Stimulated activated CD4-positive, alpha-beta T cell treated with anti-CD3 and anti-CD28 coated beads, Interleukin-1b, Interleukin-23, amount 100 ng/mL, for 24 hours (primary cell): Measurements from ENCODE around the gene LRR1.
"Not testable (repeated sequence)": the region's sequence is repeated elsewhere in the genome, so short reads cannot be mapped to it uniquely, and the experiment has no call there.

Source experiments
- DNase-seq, 4 experiments: peaks; one replicate each; pipeline ENCODE4 v3.0.0-alpha.2; 2020; ENCODE audit warnings: low read depth in 4 of 4, low spot score in 1 of 4

Gene LRR1

DNA sequence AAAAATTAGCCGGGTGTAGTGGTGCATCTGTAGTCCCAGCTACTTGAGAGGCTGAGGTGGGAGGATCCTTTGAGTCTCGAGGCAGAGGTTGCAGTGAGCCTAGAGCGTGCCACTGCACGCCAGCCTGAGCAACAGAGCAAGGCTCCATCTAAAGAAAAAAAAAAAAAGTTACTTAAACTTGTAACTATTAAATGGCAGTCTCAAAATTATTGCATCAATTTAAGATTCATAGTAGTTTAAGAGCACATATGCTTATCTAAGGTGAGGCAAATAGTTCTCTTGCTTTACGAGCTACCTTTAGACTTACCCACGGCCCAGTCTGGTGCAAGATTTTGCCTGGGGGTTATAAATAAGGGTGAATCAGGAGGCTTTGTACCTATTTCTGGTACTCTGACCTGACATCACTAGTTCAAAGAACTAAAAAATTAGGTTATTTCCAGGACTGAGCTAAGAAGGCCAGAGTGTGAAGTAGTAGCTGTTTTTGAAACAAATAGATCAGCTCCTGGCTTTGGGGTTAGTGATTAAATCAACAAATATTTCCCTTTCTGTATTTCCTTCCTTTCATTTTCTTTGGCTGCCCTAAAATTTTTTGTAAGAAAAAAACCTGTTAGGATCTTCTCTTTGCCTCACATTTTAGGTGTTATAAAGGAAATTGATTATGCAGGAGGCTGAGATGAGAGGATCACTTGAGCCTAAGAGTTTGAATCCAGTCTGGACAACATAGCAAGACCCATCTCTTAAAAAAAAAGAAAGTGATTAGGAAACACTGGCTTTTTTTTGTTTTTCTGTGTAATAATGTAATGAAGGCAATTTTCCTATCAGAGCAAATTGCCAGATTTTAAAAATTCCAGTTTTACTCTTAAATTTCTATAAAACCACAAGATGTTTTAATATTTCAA is 25.4 kb downstream of the LRR1 start:
- no peak for DNase-seq

DNA sequence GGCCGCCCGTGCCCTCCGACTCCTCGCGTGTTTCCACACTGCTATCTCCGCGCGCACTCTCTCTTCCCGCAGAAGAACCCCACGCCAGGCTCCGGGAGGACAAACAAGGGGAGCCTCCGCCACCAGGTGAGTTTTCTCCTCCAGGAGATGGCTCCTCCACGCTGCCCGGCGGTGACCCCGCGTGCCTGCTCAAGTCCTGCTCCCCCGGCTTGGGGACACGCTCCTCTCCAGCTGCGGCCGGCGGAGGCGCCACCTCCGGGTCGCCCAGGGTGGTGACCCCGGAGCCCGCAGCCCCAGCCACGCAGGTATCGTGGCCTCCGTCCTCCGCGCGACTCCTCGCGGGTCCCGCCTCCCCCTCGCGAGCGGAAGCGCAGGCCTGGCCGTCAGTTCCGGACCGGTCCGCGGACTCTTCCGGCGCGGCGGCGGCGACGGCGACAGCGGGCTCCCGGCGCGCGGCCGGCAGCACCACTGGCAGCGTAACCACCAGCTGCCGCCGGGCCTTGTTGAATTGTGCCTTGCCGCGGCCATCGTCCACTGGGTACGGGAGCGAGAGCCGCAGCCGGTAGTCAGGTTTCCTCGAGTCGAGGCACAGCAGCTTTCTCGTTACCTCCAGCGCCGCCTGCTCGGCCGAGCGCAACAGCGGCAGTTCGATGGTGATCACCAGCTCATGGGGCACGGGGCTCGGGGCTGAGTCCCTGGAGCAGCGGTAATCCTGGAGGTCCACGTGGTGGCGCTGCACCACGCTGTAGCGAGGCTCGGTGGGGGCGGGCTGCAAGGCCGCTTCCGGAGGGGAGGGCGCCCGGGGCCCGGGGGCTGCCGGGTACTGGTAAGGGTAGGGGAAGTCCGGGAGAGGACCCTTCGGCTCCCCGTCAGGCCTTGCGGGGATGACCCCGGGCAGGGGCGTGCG is 35.2 kb downstream of the LRR1 start:
- DNase-seq: peak; percentile 83 to 94 (median 90)

DNA sequence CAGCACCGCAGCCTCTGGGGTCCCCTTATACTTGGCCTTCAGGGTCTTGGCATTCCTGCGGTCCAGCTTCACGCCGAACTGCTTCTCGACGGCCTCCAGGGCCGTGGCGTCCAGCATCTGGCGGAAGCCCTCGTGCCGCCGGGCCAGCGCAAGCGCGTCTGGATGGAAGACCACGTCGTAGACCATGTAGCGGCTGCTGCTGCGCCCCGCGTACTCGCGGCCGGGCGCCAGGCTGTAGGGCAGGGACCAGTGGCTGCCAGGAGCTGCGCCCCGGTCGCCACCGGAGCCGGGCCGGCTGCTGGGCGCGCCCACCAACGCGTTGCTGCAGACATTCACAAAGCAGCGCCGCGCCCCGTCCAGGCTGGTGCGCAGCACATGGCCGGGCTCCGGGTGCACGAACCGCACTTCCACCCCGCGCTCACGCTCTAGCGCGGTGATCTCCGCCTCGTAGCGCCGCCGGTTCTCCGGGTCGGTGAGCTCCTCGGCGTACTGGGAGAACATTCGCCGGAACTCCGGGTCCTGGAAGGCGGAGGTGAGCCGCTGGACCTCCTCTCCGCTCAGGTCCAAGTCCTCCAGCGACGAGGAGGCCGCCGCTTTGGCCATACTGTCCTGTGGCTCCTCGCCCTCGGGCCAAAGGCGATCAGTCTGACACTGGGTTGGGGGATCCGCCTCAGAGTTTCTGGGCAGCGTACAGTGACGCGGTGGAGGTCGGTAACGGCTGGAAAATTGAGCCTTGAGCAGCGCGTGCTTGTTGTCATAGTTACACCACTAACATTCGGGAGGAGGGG is 36.0 kb downstream of the LRR1 start, which contains the start of gene DNAAF2:
Gene DNAAF2, minus strand, starts transcription at position 698 of the 788 bp plus-strand sequence. Its CDS starts 95 bp downstream, at position 603.
- peak in 3 of 4 experiments; percentile 21 to 43 (median 40) for DNase-seq

DNA sequence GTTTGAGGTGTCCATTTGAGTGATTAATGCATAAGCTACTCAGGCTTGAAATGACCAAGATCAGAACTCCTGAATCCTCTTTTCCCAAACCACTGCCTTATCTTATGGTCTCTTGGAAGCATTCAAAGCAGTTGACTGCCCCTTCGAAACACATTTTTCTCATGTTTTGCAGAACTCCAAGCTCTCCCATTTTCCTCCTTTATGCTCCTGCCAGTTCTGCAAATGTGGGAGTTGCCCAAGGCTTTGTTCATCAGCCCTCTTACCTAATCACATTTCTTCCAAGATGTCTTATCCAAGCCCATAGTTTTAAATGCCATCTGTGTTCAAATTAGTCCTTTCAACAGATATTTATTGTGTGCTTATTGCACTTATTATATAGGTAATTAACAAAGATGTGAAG is 38.1 kb downstream of the LRR1 start:
- DNase-seq: no peak

DNA sequence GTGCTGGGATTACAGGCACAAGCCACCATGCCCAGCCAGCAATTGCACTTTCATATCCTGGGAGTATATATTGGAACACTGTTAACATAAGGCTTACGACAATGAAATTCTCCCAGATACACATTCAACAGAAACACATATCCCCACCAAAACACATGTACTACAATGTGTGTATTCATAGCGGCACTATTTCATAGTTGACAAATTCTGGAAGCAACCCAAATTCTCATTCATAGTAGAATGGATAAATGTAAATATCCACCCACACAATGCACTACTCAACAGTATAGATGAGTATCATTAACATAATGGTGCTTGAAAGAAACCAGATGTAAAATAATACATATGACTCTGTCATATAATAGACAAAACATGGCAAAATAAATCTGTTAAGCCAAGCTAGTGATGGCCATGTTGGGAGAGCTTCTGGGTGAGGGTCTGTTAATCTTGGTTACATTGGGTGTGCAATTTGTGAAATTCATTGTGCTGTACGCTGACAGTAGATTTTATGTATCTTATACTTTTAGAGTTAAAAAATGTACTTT is 38.9 kb downstream of the LRR1 start:
- no peak for DNase-seq

DNA sequence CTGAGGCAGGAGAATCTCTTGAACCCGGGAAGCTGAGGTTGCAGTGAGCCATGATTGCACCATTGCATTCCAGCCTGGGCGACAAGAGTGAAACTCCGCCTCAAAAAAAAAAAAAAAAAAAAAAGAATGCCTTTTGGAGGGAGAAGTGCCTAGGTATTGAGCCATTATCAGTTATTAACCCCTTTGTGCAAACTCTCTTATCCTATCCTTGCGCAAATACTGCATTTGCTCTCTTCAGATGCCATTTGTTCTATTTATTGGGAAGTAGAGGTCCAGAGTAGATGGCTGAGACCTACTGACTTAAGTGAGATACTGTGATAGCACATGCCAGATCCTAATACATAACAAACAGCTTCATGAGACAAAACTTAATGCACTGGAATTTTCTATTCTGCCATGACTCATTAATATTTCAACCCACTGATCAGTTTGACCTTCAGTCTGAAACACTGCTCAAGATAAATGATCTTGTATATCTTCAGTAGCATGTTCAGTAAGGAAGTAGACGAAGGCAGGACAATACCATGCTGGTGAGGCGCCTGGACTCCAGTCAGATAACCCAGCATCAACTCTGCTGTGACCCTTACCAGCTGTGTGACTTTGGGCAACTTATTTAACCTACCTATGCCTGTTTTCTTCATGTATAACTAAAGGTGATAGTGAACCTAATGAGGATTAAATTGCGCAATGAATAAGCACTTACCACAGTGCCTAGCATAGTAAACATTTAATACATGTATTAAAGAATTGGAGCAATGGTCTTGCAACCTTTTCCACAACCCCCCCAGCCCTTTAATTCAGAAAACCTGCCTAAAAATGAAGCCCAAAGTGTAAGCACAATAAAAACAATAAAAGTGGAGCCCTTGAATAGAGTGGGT is 42.0 kb downstream of the LRR1 start:
- no peak for DNase-seq

DNA sequence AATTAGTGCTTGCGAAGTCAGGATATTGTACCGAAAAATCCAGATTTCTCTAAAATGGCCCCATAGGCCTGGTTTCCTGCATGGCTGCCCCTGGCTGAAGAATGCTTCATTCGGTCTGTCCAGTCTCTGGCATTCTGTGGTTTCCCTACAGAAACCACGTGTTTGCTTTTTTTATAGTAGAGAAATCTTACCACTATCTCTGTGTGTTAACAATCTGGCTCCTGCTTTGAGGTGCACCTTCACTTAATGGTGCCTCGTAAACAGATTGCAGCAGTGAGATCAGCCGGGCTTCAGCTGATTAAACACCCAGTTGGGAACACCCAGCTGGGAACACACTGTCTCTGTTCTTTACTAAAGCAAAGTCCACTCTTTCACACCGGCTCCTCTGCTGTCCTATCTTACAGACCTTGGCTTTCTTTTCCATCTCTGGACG is 43.0 kb downstream of the LRR1 start:
- DNase-seq: no peak

DNA sequence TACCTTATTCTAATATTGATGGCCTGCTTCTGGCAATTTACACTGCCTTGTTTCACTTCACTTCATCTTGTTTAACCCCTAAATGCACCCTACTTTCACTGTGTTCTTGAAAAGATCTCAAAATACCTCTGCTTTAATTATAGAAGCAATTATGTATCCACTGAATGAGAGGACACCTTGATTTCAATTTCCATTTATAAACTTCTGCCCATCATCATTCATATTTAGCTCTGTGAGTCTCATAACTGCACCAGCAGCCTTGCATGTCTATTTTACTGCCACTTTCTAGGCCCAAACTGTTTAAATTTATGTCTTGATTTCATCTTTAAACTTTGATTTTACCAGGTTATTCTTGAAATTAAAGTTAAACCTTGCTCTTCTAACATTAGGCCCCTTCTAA is 43.4 kb downstream of the LRR1 start:
- DNase-seq: no peak

DNA sequence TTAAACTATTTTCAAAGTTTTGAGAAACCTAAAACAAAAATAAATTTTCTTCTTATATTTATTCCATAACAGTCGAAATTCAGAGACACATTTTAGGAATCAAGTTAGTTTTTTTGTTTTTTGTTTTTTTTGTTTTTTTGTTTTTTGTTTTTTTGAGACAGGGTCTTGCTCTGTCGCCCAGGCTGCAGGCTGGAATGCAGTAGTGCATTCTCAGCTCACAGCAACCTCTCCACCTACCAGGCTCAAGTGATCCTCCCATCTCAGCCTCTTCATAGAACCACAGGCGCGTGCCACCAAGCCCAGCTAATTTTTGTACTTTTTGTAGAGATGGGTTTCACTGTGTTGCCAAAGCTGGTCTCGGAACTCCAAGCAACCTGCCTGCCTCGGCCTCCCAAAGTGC is 54.8 kb downstream of the LRR1 start:
- no peak for DNase-seq

DNA sequence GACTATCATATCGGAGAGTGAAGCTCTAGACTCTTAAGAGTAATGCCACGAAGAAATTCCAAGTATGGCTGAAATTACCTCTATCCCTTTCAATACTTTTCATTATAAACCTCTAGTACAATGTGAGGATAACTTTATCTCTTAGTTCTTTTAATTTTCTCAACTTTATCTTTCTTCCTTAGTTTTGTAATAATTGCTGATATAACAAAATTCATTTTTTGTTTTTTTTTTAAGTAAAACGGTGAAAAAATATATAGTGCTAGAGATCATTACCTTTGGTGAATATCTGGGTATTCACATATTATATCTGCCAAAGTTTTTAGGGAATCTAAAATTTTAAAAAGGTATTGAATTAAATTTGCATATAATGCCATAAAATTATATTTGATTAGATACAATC is 55.8 kb downstream of the LRR1 start:
- DNase-seq: no peak

DNA sequence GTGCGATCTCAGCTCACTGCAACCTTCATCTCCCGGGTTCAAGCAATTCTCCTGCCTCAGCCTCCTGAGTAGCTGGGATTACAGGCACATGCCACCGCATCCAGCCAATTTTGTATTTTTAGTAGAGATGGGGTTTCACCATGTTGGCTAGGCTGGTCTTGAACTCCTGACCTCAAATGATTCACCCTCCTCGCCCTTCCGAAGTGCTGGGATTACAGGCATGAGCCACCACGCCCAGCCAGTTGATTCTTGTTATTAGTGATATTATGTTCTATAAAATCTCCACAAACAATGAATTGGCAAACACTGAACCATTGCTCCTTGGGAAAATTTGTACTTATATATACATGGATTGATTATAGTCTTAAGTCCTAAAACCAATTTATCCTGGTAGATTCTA is 58.8 kb downstream of the LRR1 start:
- DNase-seq: not testable (repeated sequence)

DNA sequence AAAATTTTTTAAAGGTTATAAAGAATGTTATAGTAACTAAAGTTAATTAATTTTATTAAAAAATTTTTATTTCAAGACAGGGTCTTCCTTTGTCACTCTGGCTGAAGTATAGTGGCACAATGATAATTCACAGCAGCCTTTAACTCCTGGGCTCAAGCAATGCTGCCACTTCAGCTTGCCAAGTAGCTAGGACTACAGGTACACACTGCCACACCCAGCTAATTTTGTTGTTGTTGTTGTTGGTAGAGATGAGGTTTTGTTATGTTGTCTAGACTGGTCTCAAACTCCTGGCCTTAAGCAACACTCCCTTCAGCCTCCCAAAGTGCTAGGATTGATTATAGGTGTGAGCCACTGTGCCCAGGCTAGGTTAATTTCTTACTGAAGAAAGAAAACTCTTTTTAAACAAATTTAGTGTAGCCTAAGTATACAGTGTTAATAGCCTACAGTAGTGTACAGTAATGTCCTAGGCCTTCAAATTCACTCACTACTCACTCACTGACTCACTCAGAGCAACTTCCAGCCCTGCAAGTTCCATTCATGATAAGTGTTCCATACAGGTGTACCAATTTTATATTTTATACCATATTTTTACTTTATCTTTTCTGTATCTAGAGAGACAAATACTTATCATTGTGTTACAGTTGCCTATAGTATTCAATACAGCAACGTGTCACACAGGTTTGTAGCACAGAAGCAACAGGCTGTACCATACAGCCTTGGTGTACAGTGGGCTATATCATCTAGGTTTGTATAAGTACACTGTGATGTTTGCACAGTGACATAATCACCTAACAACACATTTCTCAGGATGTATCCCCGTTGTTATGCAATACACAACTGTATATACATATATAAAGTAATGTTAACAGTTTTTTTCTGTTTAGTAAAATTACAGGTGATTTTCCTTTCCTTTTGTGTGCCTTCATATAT is 61.1 kb downstream of the LRR1 start:
- no peak for DNase-seq
